Measurements from ENCODE around the gene PTER.

PTER gene

GRCh38 chr10:16440396-16441133 is 3.8 kb downstream of the PTER start:
- Histone ChIP-seq H3K27ac (ENCODE audit: low read depth, low read length) (no peak overlapping the region), H3K36me3 (ENCODE audit: control insufficient read depth, insufficient read depth, low read length) (no peaks in the 10 kb centered on the region), H3K4me1 (ENCODE audit: control insufficient read depth, insufficient read depth, low read length) (peaks cover 3% of the 10 kb centered on the region), H3K27me3 (ENCODE audit: control insufficient read depth, insufficient read depth, low read length) (no peaks in the 10 kb centered on the region), H3K9ac (ENCODE audit: low read length) (no peak overlapping the region), H3K4me3 (ENCODE audit: low read length) (no peak overlapping the region)

DNA sequence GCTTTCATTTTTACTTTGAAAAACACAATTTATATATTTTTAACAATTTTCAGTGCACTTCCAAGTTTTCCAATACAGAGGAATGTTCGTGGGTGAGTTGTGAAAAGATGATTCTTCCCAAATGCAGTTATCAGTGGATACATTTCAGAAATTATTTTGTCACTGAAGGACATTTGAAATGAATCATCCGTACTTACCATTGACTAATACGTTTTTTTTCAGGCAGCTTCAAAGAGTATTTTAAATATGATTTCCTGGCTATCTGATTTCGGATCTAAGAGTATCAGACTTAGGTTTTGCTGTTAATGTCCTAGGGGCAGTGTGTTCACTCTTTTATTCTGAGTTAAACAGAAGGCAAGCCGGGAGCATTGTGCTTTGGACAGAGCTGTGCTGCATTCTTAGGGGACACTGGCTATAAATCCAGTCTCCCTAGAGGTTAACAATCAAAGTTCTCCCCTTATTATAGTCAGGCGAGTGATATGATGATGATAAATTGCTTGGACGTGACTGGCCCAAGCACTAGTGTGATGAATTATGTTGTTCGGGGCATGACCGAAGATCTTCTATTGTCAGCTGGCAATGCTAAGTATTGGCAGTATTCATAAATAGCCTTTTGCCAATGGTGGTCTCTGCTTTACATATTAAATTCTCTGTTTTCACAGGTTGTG is 4.5 kb downstream of the PTER start:
- H3K4me1 ChIP-seq (ENCODE audit: control insufficient read depth, insufficient read depth, low read length), result peaks cover 2% of the 10 kb centered on the region
- H3K9ac ChIP-seq (ENCODE audit: low read length), result no peak overlapping the region

DNA sequence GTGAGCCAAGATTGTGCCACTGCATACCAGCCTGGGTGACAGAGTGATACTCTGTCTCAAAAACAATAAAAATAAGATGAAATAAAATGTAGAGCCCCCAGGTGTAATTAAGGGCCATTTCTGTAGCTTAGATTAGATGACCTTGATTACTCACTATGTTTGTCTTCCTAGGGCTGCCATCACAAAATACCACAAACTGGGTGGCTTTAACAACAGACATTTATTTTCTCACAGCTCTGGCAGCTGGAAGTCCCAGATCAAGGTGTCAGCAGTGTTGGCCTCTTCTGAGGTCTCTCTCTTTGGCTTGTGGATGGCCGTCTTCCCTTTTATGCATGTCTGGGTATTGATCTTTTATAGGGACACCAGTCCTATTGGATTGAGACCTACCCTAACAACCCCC is 6.1 kb downstream of the PTER start:
- Histone ChIP-seq H3K27me3 (ENCODE audit: control insufficient read depth, insufficient read depth, low read length) (no peaks in the 10 kb centered on the region), H3K4me1 (ENCODE audit: control insufficient read depth, insufficient read depth, low read length) (no peaks in the 10 kb centered on the region), H3K36me3 (ENCODE audit: control insufficient read depth, insufficient read depth, low read length) (no peaks in the 10 kb centered on the region), H3K4me3 (ENCODE audit: low read length) (no peak overlapping the region), H3K27ac (ENCODE audit: low read depth, low read length) (no peak overlapping the region), H3K9ac (ENCODE audit: low read length) (no peak overlapping the region)

More for the DNA sequence above, 4.5 kb downstream of the PTER start:
- Histone ChIP-seq H3K27me3 (ENCODE audit: control insufficient read depth, insufficient read depth, low read length) (no peaks in the 10 kb centered on the region), H3K36me3 (ENCODE audit: control insufficient read depth, insufficient read depth, low read length) (no peaks in the 10 kb centered on the region), H3K27ac (ENCODE audit: low read depth, low read length) (no peak overlapping the region), H3K4me3 (ENCODE audit: low read length) (no peak overlapping the region)

DNA sequence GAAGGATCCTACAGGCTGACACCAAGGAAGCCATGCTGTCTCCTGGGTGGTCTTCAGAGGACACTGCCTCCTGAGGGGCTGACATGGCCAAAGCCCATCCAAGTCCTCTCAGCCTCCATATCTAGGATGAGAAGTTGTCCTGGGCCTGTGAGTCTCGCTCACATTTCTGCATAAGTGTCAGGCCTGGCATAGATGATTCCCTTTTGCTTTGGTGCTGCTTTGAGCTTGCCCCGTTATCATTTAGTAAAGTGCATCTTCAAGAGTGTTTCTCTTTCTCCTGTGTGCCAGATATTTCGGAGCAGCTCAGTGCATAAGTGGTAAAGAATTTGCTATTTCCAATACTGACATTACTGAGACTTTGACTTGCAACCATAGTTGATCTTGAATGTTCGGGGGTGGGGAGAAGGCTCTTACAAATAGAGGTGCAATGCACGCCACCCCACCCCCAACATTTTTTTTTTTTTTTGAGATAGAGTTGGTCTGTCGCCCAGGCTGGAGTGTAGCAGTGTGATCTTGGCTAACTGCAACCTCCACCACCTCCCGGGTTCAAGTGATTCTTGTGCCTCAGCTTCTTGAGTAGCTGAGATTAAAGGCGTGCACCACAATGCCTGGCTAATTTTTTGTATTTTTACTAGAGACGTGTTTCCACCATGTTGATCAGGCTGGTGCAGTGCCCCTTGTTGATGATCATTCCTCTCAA is 9.1 kb downstream of the PTER start:
- no peaks in the 10 kb centered on the region for H3K36me3 ChIP-seq (ENCODE audit: control insufficient read depth, insufficient read depth, low read length)
- no peak overlapping the region for H3K9ac ChIP-seq (ENCODE audit: low read length)
- no peak overlapping the region for H3K27ac ChIP-seq (ENCODE audit: low read depth, low read length)
- H3K27me3 ChIP-seq (ENCODE audit: control insufficient read depth, insufficient read depth, low read length), result no peaks in the 10 kb centered on the region
- no peak overlapping the region for H3K4me3 ChIP-seq (ENCODE audit: low read length)
- H3K4me1 ChIP-seq (ENCODE audit: control insufficient read depth, insufficient read depth, low read length), result no peaks in the 10 kb centered on the region

- Histone ChIP-seq H3K27ac (ENCODE audit: low read depth, low read length) (no peak overlapping the region), H3K9ac (ENCODE audit: low read length) (no peak overlapping the region), H3K4me1 (ENCODE audit: control insufficient read depth, insufficient read depth, low read length) (no peaks in the 10 kb centered on the region), H3K27me3 (ENCODE audit: control insufficient read depth, insufficient read depth, low read length) (no peaks in the 10 kb centered on the region), H3K36me3 (ENCODE audit: control insufficient read depth, insufficient read depth, low read length) (no peaks in the 10 kb centered on the region), H3K4me3 (ENCODE audit: low read length) (no peak overlapping the region)
These were observed 12.6 kb downstream of the PTER start for GRCh38 chr10:16449454-16449853.

DNA sequence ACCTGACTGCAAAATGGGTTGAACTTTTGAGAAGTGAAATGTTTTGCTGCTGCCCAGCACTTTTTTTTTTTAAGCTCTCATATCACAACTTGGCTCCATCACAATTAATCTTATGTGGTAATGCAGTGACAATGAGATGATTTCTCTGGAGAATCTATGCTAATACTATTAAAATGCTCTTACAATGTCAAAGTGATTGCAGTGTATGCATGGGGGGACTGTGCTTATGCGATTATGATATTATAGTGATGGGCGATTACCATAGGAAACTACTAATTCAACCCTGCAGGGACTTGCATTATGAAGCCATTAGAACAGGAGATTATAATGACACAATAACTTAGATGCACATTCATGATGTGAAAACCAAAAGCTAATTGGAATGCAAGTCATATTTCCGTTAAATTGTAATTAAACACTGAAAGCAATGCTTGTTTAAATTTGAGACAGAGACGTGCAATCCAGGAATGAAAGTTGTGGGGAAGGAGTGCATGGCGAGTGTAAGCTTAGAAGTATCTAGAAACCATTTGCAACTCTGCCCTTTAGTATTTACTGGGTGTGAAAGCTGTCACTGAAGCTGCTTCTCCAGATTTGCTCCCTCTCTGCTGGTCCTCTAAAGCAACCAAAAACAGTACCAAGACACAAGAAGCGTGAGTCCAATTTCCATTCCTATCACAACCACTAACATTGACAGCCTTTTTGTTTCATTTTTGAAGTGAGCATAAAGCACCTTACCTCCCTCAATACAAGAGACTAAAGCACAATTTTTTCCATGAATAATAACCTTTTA is 21.6 kb downstream of the PTER start:
- no peak overlapping the region for H3K9ac ChIP-seq (ENCODE audit: low read length)
- H3K27ac ChIP-seq (ENCODE audit: low read depth, low read length), result no peak overlapping the region
- no peaks in the 10 kb centered on the region for H3K4me1 ChIP-seq (ENCODE audit: control insufficient read depth, insufficient read depth, low read length)
- no peaks in the 10 kb centered on the region for H3K36me3 ChIP-seq (ENCODE audit: control insufficient read depth, insufficient read depth, low read length)
- no peaks in the 10 kb centered on the region for H3K27me3 ChIP-seq (ENCODE audit: control insufficient read depth, insufficient read depth, low read length)
- H3K4me3 ChIP-seq (ENCODE audit: low read length), result no peak overlapping the region

- H3K27ac ChIP-seq (ENCODE audit: low read depth, low read length), result no peak overlapping the region
- no peaks in the 10 kb centered on the region for H3K36me3 ChIP-seq (ENCODE audit: control insufficient read depth, insufficient read depth, low read length)
- no peak overlapping the region for H3K4me3 ChIP-seq (ENCODE audit: low read length)
- H3K4me1 ChIP-seq (ENCODE audit: control insufficient read depth, insufficient read depth, low read length), result no peaks in the 10 kb centered on the region
- H3K27me3 ChIP-seq (ENCODE audit: control insufficient read depth, insufficient read depth, low read length), result no peaks in the 10 kb centered on the region
- H3K9ac ChIP-seq (ENCODE audit: low read length), result no peak overlapping the region
These were observed 22.7 kb downstream of the PTER start for GRCh38 chr10:16459423-16459939.

DNA sequence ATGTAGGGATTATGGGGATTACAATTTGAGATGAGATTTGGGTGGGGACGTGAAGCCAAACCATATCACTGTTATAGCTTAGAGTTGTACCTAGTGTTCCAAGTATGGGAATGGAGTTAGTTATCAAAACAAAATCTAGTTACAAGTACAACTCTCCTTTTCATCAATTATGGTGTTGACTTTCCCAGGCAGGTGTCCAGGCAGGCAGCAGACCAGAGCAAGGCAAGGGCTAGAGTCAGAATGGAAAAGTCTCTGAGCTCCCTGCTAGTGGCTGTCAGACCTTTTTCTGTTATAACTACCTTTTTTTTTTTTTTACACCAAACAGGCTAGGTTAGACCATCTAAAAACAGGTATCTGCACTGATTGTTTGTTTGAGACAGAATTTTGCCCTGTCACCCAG is 29.2 kb downstream of the PTER start:
- Histone ChIP-seq H3K36me3 (ENCODE audit: control insufficient read depth, insufficient read depth, low read length) (no peaks in the 10 kb centered on the region), H3K4me3 (ENCODE audit: low read length) (no peak overlapping the region), H3K4me1 (ENCODE audit: control insufficient read depth, insufficient read depth, low read length) (no peaks in the 10 kb centered on the region), H3K27me3 (ENCODE audit: control insufficient read depth, insufficient read depth, low read length) (no peaks in the 10 kb centered on the region), H3K27ac (ENCODE audit: low read depth, low read length) (no peak overlapping the region), H3K9ac (ENCODE audit: low read length) (no peak overlapping the region)

DNA sequence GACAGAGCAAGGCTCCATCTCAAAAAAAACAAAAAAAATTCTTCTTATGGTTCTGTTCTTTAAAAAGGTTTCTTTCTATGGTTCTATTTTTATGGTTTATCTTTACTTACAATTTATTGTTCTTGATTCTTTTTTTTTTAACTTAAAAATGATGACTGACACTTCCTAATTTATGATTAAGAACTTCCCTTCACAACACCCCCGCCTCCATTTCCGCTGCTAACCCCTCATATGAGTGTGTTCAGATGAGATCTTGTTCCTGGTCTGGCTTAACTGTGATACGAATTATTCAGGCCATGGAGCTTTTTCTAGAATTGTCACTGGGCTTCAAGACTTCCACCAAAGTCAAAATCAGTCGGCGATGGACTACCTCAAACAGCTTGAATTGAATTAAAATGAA is 33.9 kb downstream of the PTER start:
- H3K27ac ChIP-seq (ENCODE audit: low read depth, low read length), result no peak overlapping the region
- no peak overlapping the region for H3K9ac ChIP-seq (ENCODE audit: low read length)
- H3K4me3 ChIP-seq (ENCODE audit: low read length), result no peak overlapping the region
- no peaks in the 10 kb centered on the region for H3K36me3 ChIP-seq (ENCODE audit: control insufficient read depth, insufficient read depth, low read length)
- no peaks in the 10 kb centered on the region for H3K4me1 ChIP-seq (ENCODE audit: control insufficient read depth, insufficient read depth, low read length)
- H3K27me3 ChIP-seq (ENCODE audit: control insufficient read depth, insufficient read depth, low read length), result no peaks in the 10 kb centered on the region

DNA sequence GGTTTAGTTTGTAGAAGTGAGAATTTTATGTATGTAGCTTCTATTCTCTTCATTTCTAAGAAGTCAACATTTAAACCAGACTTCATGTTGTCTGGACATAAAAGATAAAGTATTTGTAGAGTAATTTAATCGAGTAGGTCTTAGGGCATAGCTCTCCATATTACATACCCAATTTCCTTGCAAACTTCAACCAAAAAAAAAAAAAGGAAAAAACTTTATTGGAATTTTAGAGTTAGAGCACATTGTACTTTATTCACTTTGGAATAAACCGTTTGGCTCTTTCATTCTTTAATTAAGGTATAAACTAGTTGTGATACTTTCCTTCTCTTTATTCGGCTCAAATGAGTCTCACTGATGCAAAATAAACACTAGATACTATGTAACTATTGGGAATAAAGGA is 36.0 kb downstream of the PTER start:
- Histone ChIP-seq H3K4me1 (ENCODE audit: control insufficient read depth, insufficient read depth, low read length) (no peaks in the 10 kb centered on the region), H3K27me3 (ENCODE audit: control insufficient read depth, insufficient read depth, low read length) (no peaks in the 10 kb centered on the region), H3K27ac (ENCODE audit: low read depth, low read length) (no peak overlapping the region), H3K9ac (ENCODE audit: low read length) (no peak overlapping the region), H3K36me3 (ENCODE audit: control insufficient read depth, insufficient read depth, low read length) (no peaks in the 10 kb centered on the region), H3K4me3 (ENCODE audit: low read length) (no peak overlapping the region)

GRCh38 chr10:16477757-16478156 is 40.9 kb downstream of the PTER start:
- Histone ChIP-seq H3K27me3 (ENCODE audit: control insufficient read depth, insufficient read depth, low read length) (no peaks in the 10 kb centered on the region), H3K4me1 (ENCODE audit: control insufficient read depth, insufficient read depth, low read length) (no peaks in the 10 kb centered on the region), H3K4me3 (ENCODE audit: low read length) (no peak overlapping the region), H3K27ac (ENCODE audit: low read depth, low read length) (no peak overlapping the region), H3K36me3 (ENCODE audit: control insufficient read depth, insufficient read depth, low read length) (no peaks in the 10 kb centered on the region), H3K9ac (ENCODE audit: low read length) (no peak overlapping the region)

- Histone ChIP-seq H3K4me3 (ENCODE audit: low read length) (no peak overlapping the region), H3K9ac (ENCODE audit: low read length) (no peak overlapping the region), H3K4me1 (ENCODE audit: control insufficient read depth, insufficient read depth, low read length) (no peaks in the 10 kb centered on the region), H3K27me3 (ENCODE audit: control insufficient read depth, insufficient read depth, low read length) (no peaks in the 10 kb centered on the region), H3K36me3 (ENCODE audit: control insufficient read depth, insufficient read depth, low read length) (no peaks in the 10 kb centered on the region), H3K27ac (ENCODE audit: low read depth, low read length) (no peak overlapping the region)
These were observed 42.0 kb downstream of the PTER start for GRCh38 chr10:16478801-16479200.

Measured in rectal smooth muscle tissue (tissue), 1 donor.